Gastrocnemius medialis (tissue), 4 donors: ENCODE data around the gene ZMPSTE24. TPM values are rescaled to one million over a fixed set of nuclear protein-coding genes. Genes with fewer than 3 reads are reported as not detected.

Source experiments
- ATAC-seq, 2 donors: fragments of 150-250 bp; one replicate each; pipeline ENCODE4 v1.9.1; 2016
- DNase-seq, 2 donors: peaks; one replicate each; pipeline ENCODE4 v3.0.0-alpha.2; 2019
- H3K27ac ChIP-seq, 4 donors: fragments of 200-600 bp; sonication (generic); 1 replicate in 1 of 4; 2 replicates in 3 of 4; pipeline ENCODE4 v1.5.1; 2016 to 2018; ENCODE audit warnings: mild to moderate bottlenecking in 2 of 4, moderate library complexity in 1 of 4
- H3K27me3 ChIP-seq, 3 donors: fragments of 200-600 bp; sonication (generic) in 2 of 3; 1 replicate in 1 of 3; 2 replicates in 2 of 3; pipeline versions ENCODE4 v1.5.1 to v1.6.0; 2016 to 2019; ENCODE audit warnings: mild to moderate bottlenecking in 1 of 3, moderate library complexity in 1 of 3
- H3K36me3 ChIP-seq, 2 donors: fragments of 200-600 bp; sonication (generic) in 1 of 2; one replicate each; pipeline ENCODE4 v1.5.1; 2017 to 2018
- H3K4me1 ChIP-seq, 2 donors: fragments of 200-600 bp; sonication (generic) in 1 of 2; one replicate each; pipeline ENCODE4 v1.5.1; 2016 to 2017; ENCODE audit warnings: mild to moderate bottlenecking in 2 of 2
- H3K4me3 ChIP-seq, 4 donors: fragments of 200-600 bp; sonication (generic) in 3 of 4; 1 replicate in 1 of 4; 2 replicates in 3 of 4; pipeline ENCODE4 v1.5.1; 2016 to 2019; ENCODE audit warnings: mild to moderate bottlenecking in 2 of 4
- H3K9me3 ChIP-seq, 3 donors: fragments of 200-600 bp; sonication (generic) in 2 of 3; 1 replicate in 1 of 3; 2 replicates in 2 of 3; pipeline ENCODE4 v1.5.1; 2016 to 2019
- CTCF ChIP-seq, 5 experiments: fragments of 450-650 bp in 3 of 5; fragments of 200-600 bp in 2 of 5; sonication (generic) in 2 of 5; IDR thresholded peaks in 4 of 5; conservative IDR thresholded peaks in 1 of 5; 1 replicate in 4 of 5; 2 replicates in 1 of 5; pipeline ENCODE4 v1.5.1; 2016 to 2019; ENCODE audit warnings: antibody characterized with exemption in 5 of 5, mild to moderate bottlenecking in 3 of 5, moderate library complexity in 3 of 5
- POLR2A ChIP-seq, 2 donors: fragments of 450-650 bp; IDR thresholded peaks; one replicate each; pipeline ENCODE4 v1.6.1; 2017; ENCODE audit warnings: antibody characterized with exemption in 2 of 2, mild to moderate bottlenecking in 2 of 2, moderate library complexity in 2 of 2
- in situ Hi-C, 4 donors: fragments of 200-750 bp; cut with MboI; loops; one replicate each; pipeline versions ENCODE4 v1.15.0 to v1.8.0; 2017; ENCODE audit warnings: low sequenced_read_pairs in 4 of 4
- intact Hi-C: fragments of 100-400 bp; cut with DNase I; formaldehyde crosslinking; loops from one replicate; pipeline ENCODE4 v1.15.1; 2023; ENCODE audit warnings: low total_unique reads
- total RNA-seq, 4 donors: library from RNA; depleted of rRNA; stranded (reverse); fragments of >200 nt; gene quantifications; one replicate each; pipeline versions ENCODE4 v1.1.0 to v1.2.3, GENCODE V29; 2016

Gene ZMPSTE24
- total RNA-seq, 4 donors from 2014 or later: 19.9 to 31.9 (median 24.0) TPM

- ATAC-seq: no peak
- Histone ChIP-seq H3K36me3 (peaks cover 0 to 2% of the 10 kb centered on the region in 2 donors), H3K27ac (no peak overlapping the region)
These were observed 35.9 kb upstream of the ZMPSTE24 start for GRCh38 chr1:40221977-40222772.

GRCh38 chr1:40224040-40224439 is 34.0 kb upstream of the ZMPSTE24 start:
- Histone ChIP-seq H3K27ac (no peak overlapping the region), H3K4me1 (peaks cover 0 to 9% of the 10 kb centered on the region in 2 donors), H3K27me3 (no peaks in the 10 kb centered on the region), H3K9me3 (no peaks in the 10 kb centered on the region), H3K4me3 (no peak overlapping the region), H3K36me3 (peaks cover 0 to 3% of the 10 kb centered on the region in 2 donors)
- TF ChIP-seq CTCF (IDR thresholded peaks at IDR 0.05 in 4 of 5, conservative IDR thresholded peaks at IDR 0.05 in 1 of 5) (no peak), POLR2A (IDR thresholded peaks at IDR 0.05) (no peak)
- no peak for DNase-seq
- intact Hi-C loops (no loop called here), in situ Hi-C loops (no loop called here)
- no peak for ATAC-seq

More at GRCh38 chr1:40221977-40222772, 35.9 kb upstream of the ZMPSTE24 start:
- no peak for DNase-seq
- Histone ChIP-seq H3K4me3 (no peak overlapping the region), H3K27me3 (no peaks in the 10 kb centered on the region), H3K4me1 (peaks cover 0 to 9% of the 10 kb centered on the region in 2 donors), H3K9me3 (no peaks in the 10 kb centered on the region)
- intact Hi-C loops (no loop called here), in situ Hi-C loops (no loop called here)
- TF ChIP-seq CTCF (IDR thresholded peaks at IDR 0.05 in 4 of 5, conservative IDR thresholded peaks at IDR 0.05 in 1 of 5) (no peak), POLR2A (IDR thresholded peaks at IDR 0.05) (no peak)

- H3K27ac ChIP-seq: no peak overlapping the region
- DNase-seq: no peak
- H3K4me1 ChIP-seq: peaks cover 0 to 9% of the 10 kb centered on the region in 2 donors
- H3K27me3 ChIP-seq: no peaks in the 10 kb centered on the region
- no peak for ATAC-seq
- no peak for TF ChIP-seq CTCF (IDR thresholded peaks at IDR 0.05 in 4 of 5, conservative IDR thresholded peaks at IDR 0.05 in 1 of 5)
- no peak for TF ChIP-seq POLR2A (IDR thresholded peaks at IDR 0.05)
- in situ Hi-C loops: no loop called here
- intact Hi-C loops: no loop called here
- H3K9me3 ChIP-seq: no peaks in the 10 kb centered on the region
- H3K36me3 ChIP-seq: peaks cover 0 to 7% of the 10 kb centered on the region in 2 donors
- no peak overlapping the region for H3K4me3 ChIP-seq
These were observed 31.8 kb upstream of the ZMPSTE24 start for GRCh38 chr1:40226192-40226591.

- intact Hi-C loops: no loop called here
- in situ Hi-C loops: no loop called here
- no peak for TF ChIP-seq POLR2A (IDR thresholded peaks at IDR 0.05)
- Histone ChIP-seq H3K9me3 (no peaks in the 10 kb centered on the region), H3K4me1 (no peaks in the 10 kb centered on the region), H3K36me3 (peaks cover 0 to 47% of the 10 kb centered on the region in 2 donors), H3K4me3 (no peak overlapping the region), H3K27ac (no peak overlapping the region), H3K27me3 (no peaks in the 10 kb centered on the region)
- DNase-seq (no peak), ATAC-seq (no peak)
These were observed 25.6 kb upstream of the ZMPSTE24 start for GRCh38 chr1:40232444-40232843.

- Histone ChIP-seq H3K9me3 (no peaks in the 10 kb centered on the region), H3K4me3 (no peak overlapping the region), H3K36me3 (peaks cover 0 to 34% of the 10 kb centered on the region in 2 donors), H3K27me3 (no peaks in the 10 kb centered on the region), H3K27ac (no peak overlapping the region), H3K4me1 (no peaks in the 10 kb centered on the region)
- TF ChIP-seq POLR2A (IDR thresholded peaks at IDR 0.05) (no peak), CTCF (IDR thresholded peaks at IDR 0.05 in 4 of 5, conservative IDR thresholded peaks at IDR 0.05 in 1 of 5) (no peak)
- intact Hi-C loops (no loop called here), in situ Hi-C loops (no loop called here)
- ATAC-seq: no peak
- no peak for DNase-seq
These were observed 18.4 kb upstream of the ZMPSTE24 start for GRCh38 chr1:40239626-40240025.
